Measurements from ENCODE around the gene ARID3A. TPM values are rescaled to one million over a fixed set of nuclear protein-coding genes. Genes with fewer than 3 reads are reported as not detected.

ARID3A gene
- total RNA-seq, 1 experiment from 2014 or later, result 10.2 TPM

- H3K4me3 Mint-ChIP-seq (ENCODE audit: unreplicated experiment), result no peak overlapping the region
- intact Hi-C loops (cut with micrococcal nuclease), result no loop called here
- BruUV-seq (replicated peaks), result no TSS peak
- no peak for TF ChIP-seq CTCF (IDR thresholded peaks at IDR 0.05; ENCODE audit: unreplicated experiment)
- H3K36me3 Mint-ChIP-seq (ENCODE audit: insufficient read depth, unreplicated experiment), result peaks cover 23% of the 10 kb centered on the region
- no peak overlapping the region for H3K27ac Mint-ChIP-seq (ENCODE audit: low read depth, unreplicated experiment)
- ChIA-PET POLR2A (no interaction called here), CTCF (no interaction called here)
- H3K9me3 Mint-ChIP-seq (ENCODE audit: unreplicated experiment), result no peaks in the 10 kb centered on the region
- no peak for DNase-seq (ENCODE audit: unreplicated experiment)
- peaks cover 16% of the 10 kb centered on the region for H3K27me3 Mint-ChIP-seq (ENCODE audit: insufficient read depth, unreplicated experiment)
- H3K4me1 Mint-ChIP-seq (ENCODE audit: insufficient read depth, unreplicated experiment), result peaks cover 6% of the 10 kb centered on the region
Measured at GRCh38 chr19:994516-994915, 68.7 kb downstream of the ARID3A start.

GRCh38 chr19:995051-995827 lies 69.4 kb downstream of the ARID3A start:
- no peak for DNase-seq (ENCODE audit: unreplicated experiment)
- Mint-ChIP-seq H3K9me3 (ENCODE audit: unreplicated experiment) (no peaks in the 10 kb centered on the region), H3K36me3 (ENCODE audit: insufficient read depth, unreplicated experiment) (peaks cover 17% of the 10 kb centered on the region), H3K4me1 (ENCODE audit: insufficient read depth, unreplicated experiment) (peaks cover 6% of the 10 kb centered on the region), H3K27ac (ENCODE audit: low read depth, unreplicated experiment) (no peak overlapping the region), H3K27me3 (ENCODE audit: insufficient read depth, unreplicated experiment) (peaks cover 17% of the 10 kb centered on the region), H3K4me3 (ENCODE audit: unreplicated experiment) (no peak overlapping the region)
- TF ChIP-seq CTCF (IDR thresholded peaks at IDR 0.05; ENCODE audit: unreplicated experiment), result no peak
- intact Hi-C loops (cut with micrococcal nuclease), result no loop called here
- CTCF ChIA-PET, result no interaction called here
- POLR2A ChIA-PET, result interaction anchor here (1.0 to 3.9 kb wide), 3 partner anchors 9 to 44 kb away, joined by 5 to 32 read pairs (median 5); partner anchors contain the start of gene WDR18
- no TSS peak for BruUV-seq (replicated peaks)

- Mint-ChIP-seq H3K4me1 (ENCODE audit: insufficient read depth, unreplicated experiment) (peaks cover 6% of the 10 kb centered on the region), H3K27ac (ENCODE audit: low read depth, unreplicated experiment) (no peak overlapping the region), H3K4me3 (ENCODE audit: unreplicated experiment) (peak overlapping the region; percentile 54), H3K9me3 (ENCODE audit: unreplicated experiment) (no peaks in the 10 kb centered on the region), H3K27me3 (ENCODE audit: insufficient read depth, unreplicated experiment) (peaks cover 17% of the 10 kb centered on the region), H3K36me3 (ENCODE audit: insufficient read depth, unreplicated experiment) (peaks cover 17% of the 10 kb centered on the region)
- POLR2A ChIA-PET, result interaction anchor here (0.6 to 3.9 kb wide), 9 partner anchors 8 to 226 kb away, joined by 3 to 32 read pairs (median 5); partner anchors contain the start of genes CNN2 and WDR18
- no peak for TF ChIP-seq CTCF (IDR thresholded peaks at IDR 0.05; ENCODE audit: unreplicated experiment)
- no TSS peak for BruUV-seq (replicated peaks)
- CTCF ChIA-PET, result interaction anchor here (0.6 kb wide), 2 partner anchors 25 to 215 kb away, joined by 3 to 4 read pairs; no protein-coding TSS in a partner anchor
- peak; percentile 52 for DNase-seq (ENCODE audit: unreplicated experiment)
- intact Hi-C loops (cut with micrococcal nuclease), result no loop called here
Measured at GRCh38 chr19:996051-996838, 70.4 kb downstream of the ARID3A start.

- BruUV-seq (replicated peaks), result no TSS peak
- CTCF ChIA-PET, result no interaction called here
- peaks cover 14% of the 10 kb centered on the region for H3K36me3 Mint-ChIP-seq (ENCODE audit: insufficient read depth, unreplicated experiment)
- H3K9me3 Mint-ChIP-seq (ENCODE audit: unreplicated experiment), result no peaks in the 10 kb centered on the region
- DNase-seq (ENCODE audit: unreplicated experiment), result no peak
- intact Hi-C loops (cut with micrococcal nuclease), result no loop called here
- no peak overlapping the region for H3K27ac Mint-ChIP-seq (ENCODE audit: low read depth, unreplicated experiment)
- POLR2A ChIA-PET, result interaction anchor here (0.7 to 3.9 kb wide), 2 partner anchors 10 to 13 kb away, joined by 3 to 32 read pairs; partner anchors contain the start of gene WDR18
- no peak overlapping the region for H3K4me3 Mint-ChIP-seq (ENCODE audit: unreplicated experiment)
- peaks cover 6% of the 10 kb centered on the region for H3K4me1 Mint-ChIP-seq (ENCODE audit: insufficient read depth, unreplicated experiment)
- peaks cover 17% of the 10 kb centered on the region for H3K27me3 Mint-ChIP-seq (ENCODE audit: insufficient read depth, unreplicated experiment)
- no peak for TF ChIP-seq CTCF (IDR thresholded peaks at IDR 0.05; ENCODE audit: unreplicated experiment)
Measured at GRCh38 chr19:998064-998463, 72.2 kb downstream of the ARID3A start.
